Measurements from ENCODE around the gene NIPAL3.
"Not testable (repeated sequence)": the region's sequence is repeated elsewhere in the genome, so short reads cannot be mapped to it uniquely, and the experiment has no call there.

The NIPAL3 gene

DNA sequence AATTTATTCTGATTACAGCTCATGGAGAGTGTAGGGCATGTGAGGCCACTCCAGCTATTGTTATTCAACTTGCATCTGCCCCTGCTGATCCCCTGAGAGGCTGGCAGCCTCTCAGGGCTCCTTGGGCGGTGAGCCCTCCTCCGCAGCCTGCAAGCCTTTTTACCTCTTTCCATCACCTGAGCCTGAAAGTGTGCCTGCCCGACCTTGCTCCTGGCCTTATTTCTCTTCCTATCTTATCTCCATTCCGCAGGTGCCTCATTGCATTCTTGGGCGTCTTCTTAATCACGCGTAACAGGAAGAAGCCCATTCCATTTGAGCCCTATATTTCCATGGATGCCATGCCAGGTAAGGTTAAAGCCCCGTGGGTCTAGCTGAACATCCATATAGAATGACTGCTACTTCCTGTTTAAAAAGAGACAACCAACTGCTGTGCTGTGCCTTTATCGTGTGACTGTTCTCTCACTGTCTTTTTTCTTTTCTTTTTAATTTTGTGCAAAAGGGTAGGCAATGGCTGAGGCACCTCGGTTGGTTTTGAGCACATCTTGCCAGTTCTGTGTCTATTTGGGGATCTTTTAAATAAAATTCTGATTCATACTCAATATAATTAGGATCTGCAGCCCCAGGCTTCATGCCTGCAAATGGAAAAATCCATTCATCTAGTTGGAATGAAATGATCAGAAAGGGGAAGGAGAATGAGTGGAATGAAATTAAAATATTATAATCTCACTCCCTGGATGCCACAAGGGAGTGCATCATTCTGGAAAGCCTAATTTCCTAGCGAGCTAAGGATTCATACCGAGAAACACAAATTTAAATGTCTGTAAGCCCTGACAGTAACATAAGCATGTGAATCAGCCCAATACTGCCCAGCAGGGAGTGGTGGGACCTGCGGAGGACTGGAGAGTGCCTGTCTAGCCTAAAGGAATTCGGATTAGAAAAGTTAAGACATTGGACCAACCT, 48.5 kb downstream of the NIPAL3 start:
- DNase-seq: no peak

DNA sequence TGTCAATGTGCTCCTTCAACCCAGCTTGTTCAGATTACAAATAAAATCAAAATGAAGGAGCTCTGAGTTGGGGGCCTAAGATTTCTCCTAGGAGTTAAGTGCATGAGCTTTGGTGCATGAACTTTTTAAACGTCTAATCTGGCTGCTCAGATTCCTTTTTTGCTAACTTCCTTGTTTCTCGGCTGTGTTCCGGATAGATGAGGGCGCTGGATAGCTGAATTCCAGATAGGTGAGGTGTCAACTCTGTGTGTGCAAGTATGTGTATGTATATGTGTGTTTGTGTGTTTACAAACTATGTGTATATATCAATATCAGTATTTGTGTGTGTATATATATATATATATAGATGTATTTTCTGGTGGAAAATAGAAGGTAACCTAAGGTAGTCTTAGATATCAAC, 49.5 kb downstream of the NIPAL3 start:
- DNase-seq: no peak

DNA sequence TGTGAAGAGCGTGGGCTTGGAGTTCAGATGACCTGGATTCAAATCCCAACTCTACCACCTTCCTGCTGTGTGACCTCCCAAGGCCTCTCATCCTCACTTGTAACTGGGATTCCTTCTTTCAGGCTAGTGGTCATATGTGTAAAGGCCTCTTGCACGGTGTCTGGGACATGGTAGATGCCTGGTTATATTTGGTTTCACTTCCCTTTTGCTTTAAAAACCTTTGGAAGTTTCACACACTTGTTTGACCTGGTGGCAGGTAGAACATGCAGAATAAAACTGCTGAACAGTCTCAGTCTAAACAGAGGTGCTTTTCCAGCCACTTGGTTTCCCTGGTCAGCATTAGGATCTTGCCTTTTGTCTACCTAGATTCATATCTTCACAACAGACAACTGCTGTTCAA, 50.0 kb downstream of the NIPAL3 start:
- no peak for DNase-seq

DNA sequence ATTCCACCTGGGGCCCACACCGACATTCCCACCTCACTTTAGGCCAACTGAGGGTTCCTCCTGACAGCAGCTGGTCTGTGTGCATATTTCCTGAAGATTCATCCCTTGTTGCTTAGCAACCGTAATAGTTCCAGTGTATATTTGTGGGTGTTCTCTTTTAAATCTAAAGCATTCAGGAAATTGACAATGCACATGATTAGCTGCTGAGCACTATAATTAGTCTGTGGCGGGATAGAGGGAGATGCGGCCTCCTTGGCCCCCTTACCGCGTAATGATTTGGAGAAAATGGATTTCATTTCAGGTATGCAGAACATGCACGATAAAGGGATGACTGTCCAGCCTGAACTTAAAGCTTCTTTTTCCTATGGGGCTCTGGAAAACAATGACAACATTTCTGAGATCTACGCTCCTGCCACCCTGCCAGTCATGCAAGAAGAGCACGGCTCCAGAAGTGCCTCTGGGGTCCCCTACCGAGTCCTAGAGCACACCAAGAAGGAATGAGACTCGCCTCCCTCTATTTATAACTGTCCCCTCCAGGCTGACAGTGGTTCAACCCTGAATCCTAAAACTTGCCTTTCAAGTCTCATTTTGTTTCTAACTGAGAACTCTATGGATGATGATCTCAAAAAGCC, 53.2 kb downstream of the NIPAL3 start:
- DNase-seq: no peak

DNA sequence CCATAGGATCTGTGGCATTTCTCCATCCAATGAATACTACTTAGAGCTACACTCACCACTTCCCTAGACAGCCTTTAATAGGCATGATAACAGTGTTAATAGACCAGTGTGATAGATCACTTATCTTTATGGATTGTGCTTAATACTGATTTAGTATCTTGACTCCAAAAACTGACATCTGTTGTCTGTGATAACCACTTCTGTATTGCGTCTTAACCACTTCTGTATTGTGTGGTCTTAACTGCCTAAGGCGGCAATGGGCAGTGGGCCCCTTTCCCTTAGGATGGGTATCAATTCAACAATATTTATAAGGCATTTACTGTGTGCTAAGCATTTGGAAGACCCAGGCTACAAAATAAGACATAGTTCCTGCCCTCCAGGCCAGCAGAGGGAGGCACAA, 55.0 kb downstream of the NIPAL3 start:
- no peak for DNase-seq

DNA sequence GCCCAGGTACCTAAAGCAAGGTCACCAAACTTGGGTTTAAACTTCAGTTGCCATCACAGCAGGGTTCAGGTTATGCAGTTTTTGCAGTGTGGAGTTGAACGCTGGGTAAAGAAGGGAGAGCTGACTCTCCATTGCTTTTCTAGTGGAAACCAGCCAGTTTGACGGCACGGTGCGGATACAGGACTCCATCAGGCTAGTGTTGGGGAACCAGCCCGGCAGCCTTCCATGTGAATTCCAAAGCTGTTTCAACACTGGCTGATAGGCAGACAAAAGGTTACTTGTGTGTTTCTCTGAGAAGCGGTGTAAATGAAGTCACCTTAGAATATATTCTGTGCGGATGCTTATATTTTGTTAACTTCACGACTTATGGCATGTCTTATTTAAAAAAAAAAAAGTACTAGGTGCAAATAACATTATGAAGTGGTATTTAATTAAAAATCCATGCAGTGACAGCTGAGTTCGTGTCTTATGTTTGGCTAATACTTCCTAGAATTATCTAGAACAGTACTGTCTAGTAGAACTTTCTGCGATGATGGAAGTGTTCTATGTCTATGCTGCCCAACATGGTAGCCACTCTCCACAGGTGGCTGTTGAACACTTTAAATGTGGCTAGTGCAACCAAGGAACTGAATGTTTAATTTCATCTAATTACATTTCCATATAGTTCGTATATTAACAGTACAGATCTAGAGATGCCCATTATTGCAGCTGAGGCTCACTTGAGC, 57.1 kb downstream of the NIPAL3 start:
- DNase-seq: no peak

DNA sequence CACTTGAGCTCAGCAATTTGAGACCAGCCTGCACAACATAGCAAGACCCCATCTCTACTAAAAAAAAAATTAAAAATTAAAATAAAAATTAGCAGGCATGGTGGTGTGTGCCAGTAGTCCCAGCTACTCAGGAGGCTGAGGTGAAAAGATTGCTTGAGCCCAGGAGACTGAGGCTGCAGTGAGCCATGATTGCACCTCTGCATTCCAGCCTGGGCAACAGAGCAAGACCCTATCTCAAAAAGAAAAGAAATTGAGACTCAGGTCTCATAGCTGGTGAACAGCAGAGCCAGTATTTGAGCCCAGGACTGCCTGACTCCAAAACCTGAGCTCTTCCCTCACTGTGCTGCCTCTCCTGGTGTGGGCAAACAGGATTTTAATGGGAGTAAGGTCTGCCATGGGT, 58.6 kb downstream of the NIPAL3 start:
- DNase-seq: no peak

DNA sequence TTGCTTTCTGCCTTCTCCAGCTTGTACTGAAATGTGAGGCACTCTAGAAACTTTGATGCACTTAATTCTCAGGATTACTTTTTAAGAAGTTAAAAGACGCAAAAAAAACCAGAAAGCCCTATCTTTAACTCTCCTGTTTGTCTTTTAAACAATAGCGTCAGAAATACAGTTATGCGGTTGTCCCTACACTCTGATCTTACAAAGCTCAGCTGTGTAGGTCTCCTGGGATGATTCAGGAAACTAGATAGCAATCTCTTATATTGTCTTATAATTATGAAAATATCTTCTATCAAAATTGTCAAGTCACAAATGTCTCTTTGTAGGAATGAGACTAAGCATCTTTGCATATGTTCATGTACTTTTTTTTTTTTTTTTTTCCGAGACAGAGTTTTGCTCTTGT, 60.1 kb downstream of the NIPAL3 start:
- DNase-seq: no peak

DNA sequence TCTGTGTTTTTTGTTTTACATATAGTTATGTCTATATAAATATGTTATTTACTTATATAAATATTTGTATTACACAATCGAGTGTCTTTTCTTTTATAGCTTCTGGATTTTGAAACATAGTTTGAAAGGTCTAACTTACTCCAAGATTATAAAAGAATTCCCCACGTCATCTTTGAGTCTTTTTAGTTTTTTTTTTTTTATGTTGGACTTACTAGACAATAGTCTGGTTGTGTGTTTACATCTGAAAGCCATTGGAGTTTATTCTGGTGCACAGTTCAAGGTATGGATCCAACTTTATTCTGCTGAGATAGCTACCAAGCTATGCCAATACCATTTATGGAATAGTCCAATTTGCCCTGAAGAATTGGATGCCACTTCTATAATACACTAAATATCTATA, 61.0 kb downstream of the NIPAL3 start:
- no peak for DNase-seq

DNA sequence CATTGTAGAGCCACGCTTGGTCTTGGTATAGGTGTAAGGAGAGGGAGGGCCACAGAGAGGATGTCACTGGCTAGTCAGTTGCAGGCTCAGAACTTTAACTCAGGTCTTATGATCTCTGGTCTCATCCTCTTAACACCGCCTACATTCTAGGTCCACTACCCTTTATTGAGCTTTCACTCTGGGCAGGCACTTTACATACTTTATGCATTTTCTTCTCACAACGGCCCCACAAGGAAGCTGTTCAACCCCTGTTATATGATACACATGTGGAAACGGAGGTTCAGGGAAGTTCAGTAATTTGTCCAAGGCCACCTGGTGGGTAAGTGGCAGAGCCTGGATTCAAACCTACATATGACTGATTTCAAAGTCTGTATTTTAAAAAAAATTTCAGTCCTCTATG, 61.7 kb downstream of the NIPAL3 start:
- DNase-seq: peak; percentile 44

DNA sequence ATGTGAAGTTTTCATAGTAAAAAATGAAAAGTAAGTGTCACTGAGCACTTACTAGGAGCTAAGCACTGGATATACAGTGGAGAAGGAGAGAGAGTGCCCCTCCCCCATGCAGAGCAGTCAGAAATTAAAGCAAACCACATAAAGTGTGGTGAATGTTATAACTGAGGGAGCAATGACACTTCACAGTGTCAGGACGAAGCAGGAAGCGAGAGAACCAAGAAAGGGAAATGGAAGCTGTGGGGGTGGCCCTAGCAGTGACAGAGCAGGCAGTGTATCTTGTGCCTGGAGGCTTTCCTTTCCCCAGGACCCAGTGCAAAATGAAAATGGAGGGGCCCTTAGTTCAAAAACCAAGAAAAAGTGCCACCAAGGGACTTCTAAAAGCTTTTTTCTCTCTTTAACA, 65.5 kb downstream of the NIPAL3 start:
- no peak for DNase-seq

DNA sequence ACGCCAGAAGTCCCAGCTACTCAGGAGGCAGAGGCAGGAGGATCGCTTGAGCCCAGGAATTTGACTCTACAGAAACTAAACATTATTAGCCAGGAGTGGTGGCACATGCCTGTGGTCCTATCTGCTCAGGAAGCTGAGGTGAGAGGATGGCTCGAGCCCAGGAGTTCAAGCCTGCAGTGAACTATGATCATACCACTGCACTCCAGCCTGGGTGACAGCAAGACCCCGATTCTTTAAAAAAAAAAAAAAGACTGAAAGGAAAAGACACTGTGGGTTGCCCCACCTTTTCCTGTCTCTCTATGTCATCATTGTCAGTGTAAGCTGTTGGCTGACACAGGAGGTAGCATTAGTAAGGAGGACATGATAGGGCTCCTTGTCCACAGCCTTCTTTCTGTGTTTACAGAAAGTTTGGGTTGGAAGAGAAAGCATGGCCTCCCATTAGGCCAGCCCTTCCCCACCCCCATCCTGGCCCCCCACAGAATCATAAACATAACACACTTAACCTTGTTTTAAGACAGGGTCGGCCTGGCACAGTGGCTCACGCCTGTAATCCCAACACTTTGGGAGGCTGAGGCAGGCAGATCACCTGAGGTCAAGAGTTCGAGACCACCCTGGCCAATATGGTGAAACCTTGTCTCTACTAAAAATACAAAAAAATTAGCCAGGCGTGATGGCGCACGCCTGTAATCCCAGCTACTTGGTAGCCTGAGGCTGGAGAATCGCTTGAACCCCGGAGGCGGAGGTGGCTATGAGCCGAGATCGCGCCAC, 66.4 kb downstream of the NIPAL3 start:
- no peak for DNase-seq

DNA sequence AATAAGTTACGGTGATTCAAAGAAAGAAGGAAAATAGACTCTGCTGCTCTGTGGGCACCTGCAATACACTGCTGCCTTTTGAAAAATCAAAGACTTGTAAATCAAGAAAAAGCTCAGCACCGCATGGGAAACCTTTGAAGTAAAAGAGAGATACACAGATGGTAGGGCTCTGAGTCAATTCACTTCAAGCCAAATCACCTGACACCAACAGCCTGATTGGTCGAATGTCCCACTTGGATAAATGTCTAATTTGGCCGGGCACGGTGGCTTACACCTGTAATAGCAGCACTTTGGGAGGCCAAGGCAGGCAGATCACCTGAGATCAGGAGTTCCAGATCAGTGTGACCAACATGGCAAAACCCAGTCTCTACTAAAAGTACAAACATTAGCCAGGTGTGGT, 67.8 kb downstream of the NIPAL3 start:
- DNase-seq: no peak

DNA sequence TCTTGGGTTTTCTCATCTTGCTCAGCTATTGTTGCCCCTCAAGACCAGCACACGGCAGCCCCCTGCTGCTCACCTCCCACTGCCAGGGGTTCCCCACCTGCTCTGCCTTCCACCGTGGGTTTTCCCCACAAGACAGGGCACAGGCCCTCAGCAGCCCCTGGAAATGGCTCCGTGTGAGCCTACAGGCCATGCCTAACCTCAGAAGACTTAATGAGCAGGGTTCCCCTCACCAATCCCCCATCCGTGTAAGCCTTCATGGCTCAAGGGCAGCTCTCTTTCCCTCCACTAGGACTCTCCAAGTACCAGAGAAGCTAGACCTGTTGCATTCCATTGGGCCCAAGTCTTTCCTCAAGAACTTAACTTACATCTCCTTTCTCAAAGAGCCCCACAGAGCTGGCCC, 68.6 kb downstream of the NIPAL3 start:
- no peak for DNase-seq

DNA sequence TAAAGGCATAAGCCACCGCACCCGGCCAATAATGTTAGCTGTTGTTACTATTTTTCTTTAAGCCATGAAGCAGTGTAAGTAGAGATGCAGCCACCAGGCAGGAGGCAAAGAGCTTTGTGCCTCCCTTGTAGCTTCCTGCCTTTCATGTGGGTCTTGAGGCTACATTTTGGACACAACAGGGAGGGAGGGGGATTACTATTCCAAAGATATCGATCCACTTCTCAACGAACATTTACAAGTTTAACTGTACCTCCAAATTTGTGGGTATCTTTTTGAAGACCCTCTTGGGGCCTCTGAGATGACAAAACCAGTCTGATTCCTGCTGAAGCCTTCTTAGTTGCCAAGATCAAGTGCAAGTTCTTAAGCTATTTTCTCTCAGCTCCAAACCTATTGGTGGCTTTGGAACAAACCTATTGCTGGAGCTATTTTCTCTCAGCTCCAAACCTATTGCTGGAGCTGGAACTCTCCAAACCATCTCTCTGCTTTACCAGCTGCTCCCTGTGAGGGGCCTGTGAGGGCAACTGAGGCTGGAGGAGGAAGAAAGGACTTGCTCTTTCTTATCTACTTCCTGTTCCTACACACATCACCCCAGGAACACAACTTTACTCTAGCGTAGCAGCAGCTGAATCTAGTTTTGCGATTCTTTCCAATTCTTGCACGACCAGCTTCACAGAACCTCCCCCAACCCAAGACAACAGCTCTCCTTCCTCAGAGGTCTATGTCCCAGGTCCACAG, 70.9 kb downstream of the NIPAL3 start:
- DNase-seq: no peak

DNA sequence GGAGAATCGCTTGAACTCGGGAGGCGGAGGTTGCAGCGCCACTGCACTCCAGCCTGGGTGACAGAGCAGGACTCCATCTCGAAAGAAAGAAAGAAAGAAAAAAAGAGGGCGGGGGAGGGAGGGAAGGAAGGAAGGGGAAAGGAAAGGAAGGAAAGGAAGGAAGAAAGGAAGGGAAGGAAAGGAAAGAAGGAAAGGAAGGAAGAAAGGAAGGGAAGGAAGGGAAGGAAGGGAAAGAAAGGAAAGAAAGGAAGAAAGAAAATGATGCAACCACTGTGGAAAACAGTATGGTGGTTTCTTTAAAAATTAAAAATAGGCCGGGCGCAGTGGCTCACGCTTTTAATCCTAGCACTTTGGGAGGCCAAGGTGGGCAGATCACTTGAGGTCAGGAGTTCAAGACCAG, 71.9 kb downstream of the NIPAL3 start:
- no peak for DNase-seq

DNA sequence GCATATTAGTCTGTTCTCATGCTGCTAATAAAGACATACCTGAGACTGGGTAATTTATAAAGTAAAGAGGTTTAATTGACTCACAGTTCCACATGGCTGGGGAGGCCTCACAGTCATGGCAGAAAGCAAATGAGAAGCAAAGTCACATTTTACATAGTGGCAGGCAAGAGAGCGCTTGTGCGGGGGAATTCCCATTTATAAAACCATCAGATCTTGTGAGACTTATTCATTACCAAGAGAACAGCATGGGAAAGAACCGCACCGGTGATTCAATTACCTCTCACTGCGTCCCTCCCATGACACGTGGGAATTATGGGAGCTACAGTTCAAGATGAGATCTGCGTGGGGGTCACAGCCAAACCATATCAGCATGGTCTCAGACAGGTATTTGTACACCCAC, 72.6 kb downstream of the NIPAL3 start:
- DNase-seq: not testable (repeated sequence)

DNA sequence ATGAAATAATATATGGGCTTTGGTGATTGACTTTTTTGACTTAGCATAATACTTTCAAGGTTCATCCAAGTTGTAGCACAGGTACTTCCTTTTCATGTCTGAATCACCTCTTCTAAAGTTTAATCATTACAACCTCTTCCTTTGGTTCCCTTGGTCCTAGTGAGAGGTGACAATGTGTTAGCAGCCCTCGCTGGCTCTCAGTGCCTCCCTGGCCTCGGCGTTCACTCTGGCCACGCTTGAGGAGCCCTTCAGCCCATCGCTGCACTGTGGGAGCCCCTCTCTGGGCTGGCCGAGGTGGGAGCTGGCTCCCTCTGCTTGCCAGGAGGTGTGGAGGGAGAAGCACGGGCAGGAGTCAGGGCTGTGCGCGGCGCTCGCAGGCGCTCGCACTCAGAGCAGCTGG, 74.1 kb downstream of the NIPAL3 start:
- no peak for DNase-seq

DNA sequence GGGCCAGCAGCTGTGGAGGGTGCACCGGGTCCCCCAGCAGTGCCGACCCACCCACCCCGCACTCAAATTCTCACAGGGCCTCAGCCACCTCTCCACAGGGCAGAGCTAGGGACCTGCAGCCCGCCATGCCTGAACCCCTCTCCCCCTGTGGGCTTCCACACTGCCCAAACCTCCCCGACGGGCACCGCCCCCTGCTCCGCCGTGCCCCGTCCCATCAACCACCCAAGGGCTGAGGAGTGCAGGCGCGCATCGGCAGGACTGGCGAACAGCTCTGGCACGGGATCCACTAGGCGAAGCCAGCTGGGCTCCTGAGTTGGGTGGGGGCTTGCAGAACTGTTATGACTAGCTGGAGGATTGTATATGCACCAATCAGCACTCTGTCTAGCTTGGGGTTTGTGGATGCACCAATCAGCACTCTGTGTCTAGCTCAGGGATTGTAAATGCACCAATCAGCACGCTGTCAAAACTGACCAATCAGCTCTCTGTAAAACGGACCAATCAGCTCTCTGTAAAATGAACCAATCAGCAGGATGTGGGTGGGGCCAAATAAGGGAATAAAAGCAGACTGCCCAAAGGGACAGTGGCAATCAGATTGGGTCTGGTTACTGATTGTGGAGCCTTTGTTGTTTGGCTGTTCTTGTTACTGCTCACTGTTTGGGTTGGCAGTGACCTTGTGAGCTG, 74.6 kb downstream of the NIPAL3 start:
- DNase-seq: no peak

DNA sequence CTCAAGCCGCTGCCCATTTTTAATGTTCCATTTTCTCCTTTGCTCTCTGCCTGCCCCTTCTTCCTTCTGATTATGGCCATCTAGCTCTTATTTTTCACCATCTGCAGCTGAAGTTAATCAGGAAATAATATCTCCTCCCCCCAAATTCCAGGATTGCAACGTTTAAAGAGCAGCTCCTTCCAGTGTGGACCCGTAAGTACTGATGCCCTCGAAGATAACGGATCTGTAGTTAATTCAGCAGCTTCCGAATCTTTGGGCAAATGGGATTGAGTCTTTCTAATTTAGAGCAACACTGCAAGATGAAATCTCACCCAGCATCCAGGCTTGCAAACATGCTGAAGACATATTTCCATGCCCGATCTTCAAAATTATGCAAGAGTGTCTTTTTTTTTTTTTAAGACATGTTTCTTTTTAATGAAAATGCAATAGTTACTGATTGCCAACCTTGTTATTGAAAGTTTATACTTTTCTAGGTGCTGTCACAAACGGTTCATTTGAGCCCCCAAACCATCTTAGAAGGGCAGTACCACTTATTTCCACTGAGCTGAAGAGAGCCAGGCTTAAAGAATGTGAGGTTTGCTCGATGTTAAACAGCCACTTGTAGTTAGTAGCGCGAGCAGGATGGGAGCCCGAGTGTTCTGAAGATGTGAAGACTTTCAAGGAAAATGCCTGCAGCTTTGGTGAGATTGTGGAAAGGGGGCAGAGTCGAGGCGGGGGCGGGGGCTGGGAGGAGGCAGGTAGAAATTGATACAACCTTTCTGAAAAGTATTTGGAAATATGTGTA, 76.2 kb downstream of the NIPAL3 start:
- no peak for DNase-seq

DNA sequence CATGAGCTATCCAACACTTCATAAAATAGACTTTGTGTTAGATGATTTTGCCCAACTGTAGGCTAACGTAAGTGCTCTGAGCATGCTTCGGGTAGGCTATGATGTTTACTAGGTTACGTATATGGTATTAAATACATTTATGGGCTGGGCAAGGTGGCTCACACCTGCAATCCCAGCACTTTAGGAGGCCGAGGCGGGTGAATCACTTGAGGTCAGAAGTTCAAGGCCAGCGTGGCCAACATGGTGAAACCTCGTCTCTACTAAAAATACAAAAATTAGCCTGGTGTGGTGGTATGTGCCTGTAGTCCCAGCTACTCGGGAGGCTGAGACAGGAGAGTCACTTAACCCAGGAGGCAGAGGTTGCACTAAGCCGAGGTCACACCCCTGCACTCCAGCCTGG, 77.3 kb downstream of the NIPAL3 start:
- not testable (repeated sequence) for DNase-seq

Measured in NCI-H526 treated with DMSO at 0.1 percent for 48 hours (cell line).